H4 (cell line): ENCODE measurements around the gene TMED1. TPM values are rescaled to one million over a fixed set of nuclear protein-coding genes. Genes with fewer than 3 reads are reported as not detected.
"Not testable (repeated sequence)": the region's sequence is repeated elsewhere in the genome, so short reads cannot be mapped to it uniquely, and the experiment has no call there.

Experiments used
- DNase-seq: peaks from one replicate; pipeline ENCODE4 v3.0.0-alpha.2; 2015; ENCODE audit warnings: low spot score
- total RNA-seq: library from RNA; depleted of rRNA; stranded (reverse); fragments of >200 nt; shearing (Covaris generic); gene quantifications from 2 replicates; pipeline ENCODE4 v1.2.3, GENCODE V29; 2014; rRNA removed

TMED1 gene, protein sequence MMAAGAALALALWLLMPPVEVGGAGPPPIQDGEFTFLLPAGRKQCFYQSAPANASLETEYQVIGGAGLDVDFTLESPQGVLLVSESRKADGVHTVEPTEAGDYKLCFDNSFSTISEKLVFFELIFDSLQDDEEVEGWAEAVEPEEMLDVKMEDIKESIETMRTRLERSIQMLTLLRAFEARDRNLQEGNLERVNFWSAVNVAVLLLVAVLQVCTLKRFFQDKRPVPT
- total RNA-seq = 66.2 and 100 TPM in 2 replicates

GRCh38 chr19:10835754-10836478 lies at the start of gene TMED1:
TMED1 (minus strand) TSS chr19:10836212; CDS start chr19:10836191, 21 bp downstream.
- peak; percentile 98 for DNase-seq

GRCh38 chr19:10885201-10886169 lies 49.5 kb upstream of the TMED1 start:
- DNase-seq = no peak

- DNase-seq = no peak
Observed at GRCh38 chr19:10884274-10884673, 48.3 kb upstream of the TMED1 start.

- no peak for DNase-seq
Observed at GRCh38 chr19:10882108-10882457, 46.1 kb upstream of the TMED1 start.

DNA sequence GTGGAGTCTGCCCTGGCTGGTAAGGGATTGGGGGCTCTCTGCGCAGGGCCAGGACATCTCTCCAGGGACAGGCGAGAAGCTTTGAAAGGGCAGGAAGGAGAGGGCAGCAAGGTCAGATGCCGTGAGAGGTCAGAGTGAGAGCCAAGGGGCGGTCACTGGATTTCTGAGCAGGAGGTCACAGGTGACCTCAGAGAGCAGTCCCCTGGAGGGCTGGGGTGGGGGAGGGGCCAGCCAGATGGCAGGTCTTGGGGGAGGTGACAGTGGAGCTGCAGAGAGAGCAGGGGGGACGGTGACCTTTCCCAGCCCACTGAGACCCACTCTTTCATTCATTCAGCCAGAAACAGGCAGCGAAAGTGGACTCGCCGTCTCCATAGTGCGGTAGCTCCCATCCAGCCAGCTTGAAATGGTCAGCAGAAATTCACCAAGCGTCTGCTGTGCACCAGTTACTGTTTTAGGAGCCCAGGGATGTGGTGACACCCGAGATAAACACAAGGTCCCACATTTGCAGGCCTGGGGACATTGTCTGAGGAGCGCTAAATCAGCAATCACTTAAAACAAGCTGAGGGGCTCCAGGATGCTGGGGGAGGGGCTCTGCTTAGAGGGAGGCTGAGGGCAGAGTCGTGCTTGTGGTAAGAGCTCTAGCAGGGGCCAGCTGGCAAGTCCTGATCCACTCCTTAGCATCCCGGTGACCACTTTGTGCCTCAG lies 45.5 kb upstream of the TMED1 start:
- no peak for DNase-seq

DNA sequence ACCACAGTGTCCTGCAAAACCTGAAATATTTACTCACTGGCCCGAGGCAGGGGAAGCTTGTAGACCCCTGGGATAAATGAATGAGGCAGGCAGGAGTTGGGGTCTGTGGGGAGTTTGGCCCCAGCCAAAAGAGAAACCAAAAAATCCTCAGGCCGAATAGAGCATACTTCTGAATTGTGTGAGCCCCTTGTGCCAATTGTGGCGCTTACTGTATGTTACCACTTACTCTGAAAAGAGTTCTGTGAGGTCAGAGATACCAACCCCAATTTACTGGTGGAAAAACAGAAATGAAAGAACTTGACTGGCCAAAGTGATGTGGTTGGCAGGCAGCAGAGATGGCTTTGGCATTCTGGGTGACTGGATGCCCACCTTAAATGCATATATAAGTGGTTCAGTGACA lies 42.2 kb upstream of the TMED1 start:
- DNase-seq = no peak

- not testable (repeated sequence) for DNase-seq
Observed at GRCh38 chr19:10877608-10878007, 41.6 kb upstream of the TMED1 start.

DNA sequence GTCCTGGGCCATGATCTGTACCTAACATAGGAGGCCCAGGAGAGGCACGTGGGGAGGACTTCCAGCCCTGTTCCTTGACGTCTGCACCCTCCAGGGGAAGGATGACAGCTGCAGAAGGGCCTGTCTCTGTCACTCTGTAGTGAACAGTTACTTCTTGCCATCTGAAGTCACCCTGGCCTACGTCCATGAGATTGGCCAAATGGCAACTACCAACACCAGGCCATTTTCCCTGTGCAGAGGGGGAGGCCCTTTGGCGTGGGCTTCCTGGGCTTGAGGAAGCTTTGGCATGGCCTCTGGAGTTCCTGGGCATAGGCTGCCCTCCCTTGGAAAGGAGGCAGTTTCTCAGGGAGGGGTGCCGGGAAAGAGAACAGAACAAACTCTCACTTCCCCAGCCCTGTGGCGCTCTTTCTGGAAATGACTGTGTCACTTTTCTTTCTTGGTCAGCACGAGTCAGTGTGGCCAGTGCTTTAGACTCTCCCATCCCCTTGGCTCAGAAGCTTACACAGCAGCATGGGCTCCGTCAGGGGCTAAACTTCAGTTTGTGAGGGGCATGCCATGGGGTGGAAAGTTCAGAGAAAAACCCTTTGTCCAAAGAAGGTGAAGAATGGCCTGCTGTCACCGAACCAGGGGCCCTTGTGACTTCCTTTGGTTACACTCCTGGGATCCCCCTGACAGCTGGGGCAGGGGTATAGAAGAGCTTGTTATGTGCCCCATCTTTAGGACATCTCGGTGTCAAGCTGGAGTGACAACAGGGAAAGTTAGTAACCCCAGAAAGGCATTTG lies 40.6 kb upstream of the TMED1 start:
- no peak for DNase-seq

DNA sequence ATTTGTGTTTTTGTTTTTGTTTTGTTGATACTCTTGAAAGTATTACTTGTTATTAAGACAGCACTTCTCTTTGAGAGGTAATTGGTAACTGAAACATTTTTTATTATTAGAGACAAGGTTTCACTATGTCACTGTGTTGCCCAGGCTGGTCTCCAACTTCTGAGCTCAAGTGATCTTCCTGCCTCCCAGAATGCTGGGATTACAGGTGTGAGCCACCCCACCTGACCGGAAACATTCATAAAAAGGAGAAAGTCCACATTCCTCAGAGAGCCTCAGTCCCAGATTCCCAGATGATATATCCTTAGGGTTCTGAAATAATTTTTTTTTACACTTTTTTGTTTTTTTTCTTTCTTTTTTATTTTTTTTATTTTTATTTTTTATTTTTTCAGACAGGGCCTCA lies 38.0 kb upstream of the TMED1 start:
- DNase-seq = no peak

- no peak for DNase-seq
Observed at GRCh38 chr19:10872546-10873107, 36.6 kb upstream of the TMED1 start.

- no peak for DNase-seq
Observed at GRCh38 chr19:10871711-10872545, 35.9 kb upstream of the TMED1 start.

GRCh38 chr19:10870955-10871603 lies 35.1 kb upstream of the TMED1 start, which contains the start of gene CARM1:
CARM1 (plus strand) TSS chr19:10871553; CDS start chr19:10871703, 150 bp downstream.
- DNase-seq = peak; percentile 90

- no peak for DNase-seq
Observed at GRCh38 chr19:10870501-10870954, 34.5 kb upstream of the TMED1 start.

- DNase-seq = not testable (repeated sequence)
Observed at GRCh38 chr19:10869872-10870311, 33.9 kb upstream of the TMED1 start.

DNA sequence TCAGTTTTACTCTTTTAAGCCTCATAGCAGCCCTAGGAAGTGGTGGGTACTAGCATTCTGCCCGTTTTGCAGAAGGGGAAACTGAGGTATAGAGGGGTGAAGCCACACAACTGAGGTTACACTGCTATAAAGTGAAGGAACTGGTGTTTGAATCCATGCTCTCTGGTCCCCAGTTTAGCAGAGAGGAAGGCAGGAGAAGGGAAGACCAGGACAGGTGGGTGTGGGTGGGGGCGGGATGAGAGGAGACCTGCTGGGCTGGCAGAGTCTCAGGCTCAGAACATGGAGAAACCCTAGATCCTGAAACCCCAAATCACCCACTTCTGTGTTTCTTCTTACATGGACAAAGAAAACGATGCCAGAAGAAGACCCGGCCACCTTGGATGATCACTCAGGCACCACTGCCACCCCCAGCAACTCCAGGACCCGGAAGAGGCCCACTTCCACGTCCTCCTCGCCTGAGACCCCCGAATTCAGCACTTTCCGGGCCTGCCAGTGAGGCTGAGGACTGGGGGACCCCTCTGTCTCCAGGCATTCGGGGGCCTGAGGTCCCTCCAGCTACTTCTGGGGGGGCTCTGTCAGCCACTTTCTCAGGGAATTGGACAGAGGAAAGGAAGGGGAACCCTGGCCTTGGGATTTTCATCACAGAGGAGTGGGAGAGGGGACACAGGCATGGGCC lies 33.0 kb upstream of the TMED1 start:
- no peak for DNase-seq

DNA sequence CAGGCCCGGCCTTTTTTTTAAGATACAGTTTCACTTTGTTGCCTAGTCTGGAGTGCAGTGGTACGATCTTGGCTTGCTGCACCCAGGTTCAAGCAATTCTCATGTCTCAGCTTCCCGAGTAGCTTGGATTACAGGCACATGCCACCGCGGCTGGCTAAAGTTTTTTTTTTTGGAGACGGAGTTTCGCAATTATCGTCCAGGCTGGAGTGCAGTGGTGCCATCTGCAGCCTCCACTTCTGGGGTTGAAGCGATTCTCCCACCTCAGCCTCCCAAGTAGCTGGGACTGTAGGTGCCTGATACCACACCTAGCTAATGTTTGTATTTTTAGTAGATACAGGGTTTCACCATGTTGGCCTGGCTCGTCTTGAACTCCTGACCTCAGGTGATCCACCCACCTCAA lies 30.5 kb upstream of the TMED1 start:
- no peak for DNase-seq

DNA sequence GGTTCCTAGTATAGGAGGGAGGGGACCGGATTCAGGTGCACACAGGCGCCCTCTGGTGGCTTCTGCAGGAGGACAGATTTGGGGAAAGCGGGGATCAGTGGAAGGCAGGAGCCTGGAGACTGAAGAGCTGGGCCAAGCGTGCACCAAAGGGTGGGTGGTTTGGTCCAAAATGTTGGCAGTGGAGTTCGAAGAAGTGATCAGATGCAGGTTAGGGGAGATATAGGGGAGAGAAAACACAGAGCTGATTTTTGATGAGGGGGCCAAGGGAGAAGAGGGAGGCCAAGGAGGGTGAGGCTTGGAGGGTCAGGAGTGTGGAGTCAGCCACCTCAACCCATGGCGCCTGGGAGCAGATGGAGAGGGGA lies 28.5 kb upstream of the TMED1 start:
- peak; percentile 62 for DNase-seq

DNA sequence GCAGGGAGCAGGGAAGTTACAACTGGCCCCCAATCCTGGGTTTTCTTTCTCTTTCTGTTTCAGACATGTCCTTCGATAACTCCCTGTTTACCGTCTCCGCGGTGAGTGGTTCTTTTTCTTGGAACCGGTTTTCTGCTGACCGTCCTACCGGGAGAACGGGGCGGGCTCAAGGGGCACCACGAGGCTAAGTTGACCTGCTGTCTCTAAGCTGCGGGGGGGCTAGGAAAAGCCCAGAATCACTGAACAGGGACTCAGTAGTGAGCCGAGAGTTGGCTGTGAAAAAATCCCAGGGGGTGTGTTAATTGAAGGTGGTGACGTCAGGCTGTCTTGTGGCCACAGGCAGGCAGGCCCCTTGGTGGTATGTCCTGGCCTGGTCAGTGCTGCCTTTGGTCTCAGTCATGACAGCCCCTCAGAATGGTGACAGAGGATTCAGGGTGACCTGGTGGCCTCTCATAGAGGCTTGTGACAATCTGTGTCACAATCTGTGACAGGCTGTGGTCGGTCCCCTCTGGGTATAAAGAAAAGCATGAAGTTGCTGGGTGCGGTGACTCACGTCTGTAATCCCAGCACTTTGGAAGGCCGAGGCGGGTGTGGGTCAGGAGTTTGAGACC lies 27.2 kb upstream of the TMED1 start:
- DNase-seq = peak; percentile 60
